HL-60/S4 treated with phorbol 12-myristate 13-acetate at 8.2 ng/mL for 4 days and 3 days (cell line): ENCODE measurements around the gene UNC13C.

ENCODE experiments used
- in situ Hi-C: fragments of 300-500 bp; cut with MboI; formaldehyde crosslinking; loops from 2 replicates; pipeline ENCODE4 v1.15.0; 2022; ENCODE audit warnings: low sequenced_read_pairs

UNC13C gene

GRCh38 chr15:54101664-54102270 is 123.5 kb downstream of the UNC13C start:
- in situ Hi-C loops, result no loop called here

- in situ Hi-C loops, result no loop called here
These were observed 124.5 kb downstream of the UNC13C start for GRCh38 chr15:54102704-54103103.

GRCh38 chr15:54109014-54109413 is 130.8 kb downstream of the UNC13C start:
- in situ Hi-C loops, result no loop called here

DNA sequence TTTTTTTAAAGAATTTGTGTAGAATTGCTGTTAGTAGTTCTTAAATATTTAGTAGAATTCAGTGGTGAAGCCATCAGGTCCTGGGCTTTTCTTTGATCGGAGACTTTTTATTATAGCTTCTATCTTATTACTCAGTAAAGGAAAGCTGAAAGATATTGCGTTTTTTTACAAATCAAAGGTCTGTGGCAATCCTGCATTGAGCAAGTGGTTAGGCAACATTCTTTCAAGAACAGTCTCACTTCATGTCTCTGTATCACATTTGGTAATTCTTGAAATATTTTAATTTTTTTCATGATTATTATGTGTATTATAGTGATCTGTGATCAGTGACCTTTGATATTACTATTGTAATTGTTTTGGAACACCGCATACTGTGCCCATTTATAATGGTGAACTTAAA is 140.8 kb downstream of the UNC13C start:
- in situ Hi-C loops, result no loop called here

DNA sequence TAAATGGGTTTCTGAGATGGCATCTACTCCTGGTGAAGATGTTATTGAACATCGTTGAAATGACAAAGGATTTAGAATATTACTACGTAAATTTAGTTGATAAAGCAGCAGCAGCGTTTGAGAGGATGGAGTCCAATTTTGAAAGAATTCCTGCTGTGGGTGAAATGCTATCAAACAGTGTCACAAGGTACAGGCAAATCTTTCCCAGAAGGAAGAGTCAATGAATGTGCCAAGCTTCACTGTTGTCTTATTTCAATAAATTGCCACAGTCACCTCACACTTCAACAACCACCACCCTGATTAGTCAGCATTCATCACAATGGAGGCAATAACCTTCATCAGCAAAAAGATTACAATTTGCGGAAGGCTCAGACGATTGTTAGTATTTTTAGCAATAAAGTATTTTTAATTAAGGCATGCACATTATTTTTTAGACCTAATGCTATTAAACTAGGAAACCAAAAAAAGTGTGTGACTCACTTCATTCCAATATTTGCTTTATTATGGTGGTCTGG is 142.8 kb downstream of the UNC13C start:
- in situ Hi-C loops, result no loop called here

DNA sequence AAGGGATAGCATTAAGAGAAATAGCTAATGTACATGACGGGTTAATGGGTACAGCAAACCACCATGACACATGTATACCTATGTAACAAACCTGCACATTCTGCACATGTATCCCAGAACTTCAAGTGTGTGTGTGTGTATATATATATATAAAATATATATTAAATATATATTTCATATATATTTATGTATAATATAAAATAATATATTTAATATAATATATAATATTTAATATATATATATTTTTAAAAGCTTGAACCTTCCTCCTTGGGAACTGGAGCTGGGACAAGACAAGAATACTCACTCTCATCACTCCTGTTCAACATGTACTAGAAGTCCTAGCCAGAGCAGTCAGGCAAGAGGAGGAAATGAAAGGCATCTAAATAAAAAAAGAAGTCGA is 149.3 kb downstream of the UNC13C start:
- in situ Hi-C loops, result no loop called here

DNA sequence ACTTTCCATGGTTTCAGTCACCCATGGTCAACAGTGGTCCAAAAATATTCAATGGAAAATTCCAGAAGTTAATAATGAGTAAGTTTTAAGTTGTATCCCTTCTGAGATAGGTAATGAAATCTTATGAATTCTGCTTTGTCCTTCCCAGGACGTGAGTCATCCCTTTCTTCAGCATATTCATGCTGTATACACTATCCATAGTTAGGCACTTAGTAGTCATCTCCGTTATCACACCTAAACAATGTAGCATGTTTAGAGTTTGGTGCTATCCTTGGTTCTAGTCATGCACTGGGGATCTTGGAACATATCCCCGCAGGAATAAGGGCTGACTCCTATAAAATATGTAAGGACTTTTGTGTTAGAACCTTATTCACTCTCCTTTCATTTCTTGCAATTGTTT is 153.2 kb downstream of the UNC13C start:
- in situ Hi-C loops, result no loop called here

GRCh38 chr15:54149115-54149531 is 170.9 kb downstream of the UNC13C start:
- in situ Hi-C loops, result no loop called here

- in situ Hi-C loops, result no loop called here
These were observed 172.0 kb downstream of the UNC13C start for GRCh38 chr15:54150255-54150654.

DNA sequence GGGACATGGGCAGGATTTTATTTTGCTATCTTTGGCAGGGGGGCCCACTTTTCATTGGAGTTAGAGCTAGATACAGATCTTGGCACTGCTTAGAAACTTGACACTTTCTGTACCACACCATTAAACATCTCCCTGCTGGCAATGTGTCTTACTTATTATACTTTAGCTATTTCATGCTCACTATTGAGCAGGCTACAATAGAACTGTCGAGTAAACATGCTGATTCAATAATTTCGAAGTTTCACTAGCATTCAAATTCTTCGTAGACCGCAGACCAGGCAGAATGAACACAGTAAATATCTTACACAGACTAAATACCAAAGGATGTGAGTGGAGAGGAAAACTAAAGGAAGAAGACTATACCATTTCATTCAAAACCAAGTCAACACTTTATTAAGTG is 180.8 kb downstream of the UNC13C start:
- in situ Hi-C loops, result no loop called here

DNA sequence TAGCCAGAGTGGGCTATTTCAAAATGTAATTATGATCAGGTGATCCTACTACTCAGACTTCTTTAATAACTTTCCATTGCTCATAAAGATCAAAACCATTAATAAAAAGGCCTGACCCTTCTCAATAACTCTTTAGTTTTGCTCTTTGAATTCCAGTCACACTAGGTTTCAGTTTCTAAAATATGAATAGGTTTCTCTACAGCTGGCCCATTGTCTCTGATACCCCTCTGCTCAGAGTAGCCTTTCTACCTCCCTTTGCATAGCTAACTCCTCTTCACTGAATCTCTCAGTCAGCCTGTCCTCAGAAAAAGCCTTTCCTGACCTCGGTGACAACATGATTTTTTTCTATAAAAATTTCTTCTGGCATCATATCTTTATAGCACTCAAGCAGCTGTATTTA is 209.1 kb downstream of the UNC13C start:
- in situ Hi-C loops, result no loop called here

DNA sequence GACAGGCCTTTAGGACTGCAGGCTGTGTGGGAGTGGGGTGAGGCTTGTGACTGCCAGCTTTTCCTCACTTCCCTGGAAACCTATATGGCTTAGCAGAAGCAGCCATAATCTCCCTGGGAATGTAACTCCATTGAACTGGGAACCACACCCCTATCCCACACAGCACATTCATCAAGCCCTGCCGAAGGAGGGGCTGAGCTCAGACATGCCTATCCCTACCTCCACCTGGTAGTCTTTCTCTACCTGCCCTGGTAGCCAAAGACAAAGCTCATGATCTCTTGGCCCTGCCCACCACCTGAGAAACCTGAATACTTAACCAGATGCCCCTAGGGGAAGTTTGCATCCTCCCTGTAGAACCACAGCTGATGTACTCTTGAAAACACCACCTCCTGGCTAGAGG is 219.8 kb downstream of the UNC13C start:
- in situ Hi-C loops, result no loop called here

DNA sequence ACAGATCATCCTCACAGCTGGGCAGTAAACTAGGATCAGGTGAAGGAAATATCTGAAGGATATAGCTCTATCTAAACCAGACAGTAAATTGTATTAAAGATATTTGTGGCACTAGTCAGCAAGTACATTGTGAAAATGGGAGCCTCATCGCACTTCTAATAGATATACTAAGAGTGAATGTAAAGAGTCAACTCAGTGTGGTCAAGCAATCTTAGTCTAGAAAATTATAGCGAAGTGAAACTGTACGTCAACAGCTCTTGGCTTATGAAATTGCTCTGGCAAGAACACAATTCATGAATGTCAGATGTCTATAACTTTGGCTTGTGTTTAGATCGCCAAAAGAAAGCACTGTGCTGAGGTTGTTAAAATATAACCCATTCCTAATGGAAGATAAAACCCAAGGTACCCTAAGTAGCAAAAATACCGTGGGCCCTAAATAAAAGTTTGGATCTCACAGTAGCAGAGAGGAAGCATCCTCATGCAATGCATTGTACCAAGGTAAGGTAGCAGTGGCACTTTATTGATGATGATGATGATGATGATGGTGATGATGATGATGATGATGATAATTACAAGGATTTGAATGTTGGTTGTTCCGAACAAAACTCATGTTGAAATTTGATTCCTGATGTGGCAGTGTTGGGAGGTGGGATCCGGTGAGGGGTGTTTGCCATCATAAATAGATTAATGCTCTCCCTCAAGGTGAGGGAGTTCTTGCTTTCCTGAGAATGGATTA is 228.5 kb downstream of the UNC13C start:
- in situ Hi-C loops, result no loop called here

- in situ Hi-C loops, result no loop called here
These were observed 230.5 kb downstream of the UNC13C start for GRCh38 chr15:54208786-54209185.

GRCh38 chr15:54212635-54213034 is 234.4 kb downstream of the UNC13C start:
- in situ Hi-C loops, result no loop called here

GRCh38 chr15:54226455-54226854 is 248.2 kb downstream of the UNC13C start:
- in situ Hi-C loops, result no loop called here

DNA sequence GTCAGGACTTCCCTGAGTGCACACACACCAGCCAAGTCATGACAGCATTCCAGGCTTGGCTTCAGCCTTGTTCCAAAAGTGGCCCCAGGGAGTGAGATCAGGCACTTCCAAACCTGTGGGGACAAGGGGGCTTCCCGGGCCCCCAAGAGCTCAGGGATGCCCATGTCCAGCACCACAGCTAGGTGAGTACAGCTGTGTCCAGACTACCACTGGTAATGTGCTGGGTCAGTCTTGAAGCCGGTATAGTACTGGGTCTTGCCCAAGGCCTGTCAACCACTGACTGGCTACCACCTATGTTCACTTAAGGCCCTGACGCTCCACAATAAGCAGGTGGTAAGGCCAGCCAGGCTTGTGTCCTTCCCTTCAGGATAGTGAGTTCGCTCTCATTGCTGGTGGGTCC is 249.3 kb downstream of the UNC13C start:
- in situ Hi-C loops, result no loop called here

DNA sequence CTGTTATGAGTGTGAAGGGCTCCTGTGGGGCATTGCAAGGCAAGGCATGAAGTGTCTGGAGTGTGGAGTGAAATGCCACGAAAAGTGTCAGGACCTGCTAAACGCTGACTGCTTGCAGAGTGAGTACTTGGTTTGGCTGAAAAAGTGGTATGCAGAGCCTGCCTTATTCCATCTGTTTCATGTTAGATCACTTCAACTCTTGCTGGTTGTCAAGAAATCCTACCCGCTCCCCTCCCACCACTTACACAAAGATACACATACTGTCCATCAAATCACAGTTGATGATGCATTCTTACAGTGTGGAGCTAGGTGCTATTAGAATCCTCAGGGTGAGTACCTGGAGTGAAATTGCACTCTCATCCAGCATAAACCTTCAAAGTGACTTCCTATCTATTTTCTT is 272.1 kb downstream of the UNC13C start:
- in situ Hi-C loops, result no loop called here

DNA sequence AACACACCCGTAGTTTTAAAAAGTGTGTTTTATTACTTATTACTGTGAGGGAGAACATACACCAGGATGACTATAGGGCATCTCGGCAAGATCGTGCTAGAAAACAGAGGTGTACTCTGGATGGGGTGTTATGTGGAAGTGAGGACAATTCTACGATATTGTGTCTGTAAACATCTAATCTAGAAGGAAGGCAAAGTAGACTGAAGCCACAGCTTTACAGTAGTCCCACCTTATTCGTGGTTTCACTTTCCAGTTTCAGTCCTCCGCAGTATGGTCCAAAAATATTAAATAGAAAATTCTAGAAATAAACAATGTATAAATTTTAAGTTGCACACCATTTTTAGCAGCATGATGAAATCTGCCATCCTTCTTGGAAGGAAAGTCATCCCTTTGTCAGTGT is 277.9 kb downstream of the UNC13C start:
- in situ Hi-C loops, result no loop called here

GRCh38 chr15:54273928-54274327 is 295.7 kb downstream of the UNC13C start:
- in situ Hi-C loops, result no loop called here

- in situ Hi-C loops, result no loop called here
These were observed 299.6 kb downstream of the UNC13C start for GRCh38 chr15:54277834-54278233.

- in situ Hi-C loops, result no loop called here
These were observed 302.5 kb downstream of the UNC13C start for GRCh38 chr15:54280726-54281125.
